Measurements from ENCODE around the gene KRT33B. TPM values are rescaled to one million over a fixed set of nuclear protein-coding genes. Genes with fewer than 3 reads are reported as not detected.
"Not testable (repeated sequence)": the region's sequence is repeated elsewhere in the genome, so short reads cannot be mapped to it uniquely, and the experiment has no call there.

Gene KRT33B
- total RNA-seq, 1 donor from 2014 or later, result not detected

- DNase-seq (ENCODE audit: low spot score), result no peak
Measured at GRCh38 chr17:41393826-41394225, 24.2 kb upstream of the KRT33B start.

- DNase-seq (ENCODE audit: low spot score), result no peak
Measured at GRCh38 chr17:41393294-41393693, 23.7 kb upstream of the KRT33B start.

GRCh38 chr17:41392278-41392677, 22.7 kb upstream of the KRT33B start:
- DNase-seq (ENCODE audit: low spot score), result no peak

- DNase-seq (ENCODE audit: low spot score), result no peak
Measured at GRCh38 chr17:41391535-41391934, 21.9 kb upstream of the KRT33B start.

- no peak for DNase-seq (ENCODE audit: low spot score)
Measured at GRCh38 chr17:41390411-41390938, 20.9 kb upstream of the KRT33B start.

GRCh38 chr17:41387670-41388069, 18.1 kb upstream of the KRT33B start:
- no peak for DNase-seq (ENCODE audit: low spot score)

GRCh38 chr17:41386227-41386626, 16.6 kb upstream of the KRT33B start:
- DNase-seq (ENCODE audit: low spot score), result no peak

GRCh38 chr17:41383690-41384089, 14.1 kb upstream of the KRT33B start:
- no peak for DNase-seq (ENCODE audit: low spot score)

- DNase-seq (ENCODE audit: low spot score), result no peak
Measured at GRCh38 chr17:41382394-41382793, 12.8 kb upstream of the KRT33B start.

GRCh38 chr17:41381943-41382342, 12.3 kb upstream of the KRT33B start, which contains the start of gene KRT34:
Gene KRT34 (minus strand): TSS chr17:41382306. CDS start chr17:41382246, 60 bp downstream.
- DNase-seq (ENCODE audit: low spot score), result not testable (repeated sequence)

- not testable (repeated sequence) for DNase-seq (ENCODE audit: low spot score)
Measured at GRCh38 chr17:41380091-41380490, 10.5 kb upstream of the KRT33B start.

GRCh38 chr17:41377546-41377945, 7.9 kb upstream of the KRT33B start:
- DNase-seq (ENCODE audit: low spot score), result no peak

GRCh38 chr17:41369023-41369422, 590 bp downstream of the KRT33B start:
- no peak for DNase-seq (ENCODE audit: low spot score)

GRCh38 chr17:41367426-41368075, 2.1 kb downstream of the KRT33B start:
- no peak for DNase-seq (ENCODE audit: low spot score)

GRCh38 chr17:41366070-41366469, 3.5 kb downstream of the KRT33B start:
- DNase-seq (ENCODE audit: low spot score), result no peak

GRCh38 chr17:41363881-41364280, 5.7 kb downstream of the KRT33B start:
- DNase-seq (ENCODE audit: low spot score), result no peak

GRCh38 chr17:41360296-41360995, 9.2 kb downstream of the KRT33B start:
- DNase-seq (ENCODE audit: low spot score), result no peak

- no peak for DNase-seq (ENCODE audit: low spot score)
Measured at GRCh38 chr17:41354536-41354935, 15.1 kb downstream of the KRT33B start.

GRCh38 chr17:41352597-41353366, 16.8 kb downstream of the KRT33B start:
- DNase-seq (ENCODE audit: low spot score), result no peak

- no peak for DNase-seq (ENCODE audit: low spot score)
Measured at GRCh38 chr17:41351177-41351576, 18.4 kb downstream of the KRT33B start.

- not testable (repeated sequence) for DNase-seq (ENCODE audit: low spot score)
Measured at GRCh38 chr17:41350381-41350878, 19.2 kb downstream of the KRT33B start, which contains the start of gene KRT33A. Gene KRT33A (minus strand): TSS chr17:41350828. CDS start chr17:41350767, 61 bp downstream.

All from ureter (tissue), 1 donor.